ENCODE data around the gene ANO4. TPM values are rescaled to one million over a fixed set of nuclear protein-coding genes. Genes with fewer than 3 reads are reported as not detected.

The ANO4 gene
- total and polyA plus RNA-seq, 2 of the 8 experiments (the other 6 are each of a cell fraction or from before 2014, with no cell fraction given): 1.1 to 3.4 TPM

- TF ChIP-seq MAX (IDR thresholded peaks at IDR 0.05) (no peak), RFX5 (IDR thresholded peaks at IDR 0.05; ENCODE audit: borderline replicate concordance, low read depth, low read length) (no peak)
Observed at GRCh38 chr12:101174541-101174940, 380.0 kb downstream of the ANO4 start (continued).

Other genes with a start within 250 kb of the ANO4 start
- 19.1 and 19.3 TPM in 2 replicates for gene GAS2L3, start 221.1 kb upstream of the ANO4 start, total RNA-seq (2021; fragmentation: NEBNext Ultra II Directional; extraction: Animal tissue kit (Norgen Biotek cat#: 25700))
- 1.6 and 2.1 TPM in 2 replicates for gene GAS2L3, start 221.1 kb upstream of the ANO4 start, polyA plus RNA-seq (2011; rRNA removed)